ENCODE data around the gene C20orf141. TPM values are rescaled to one million over a fixed set of nuclear protein-coding genes. Genes with fewer than 3 reads are reported as not detected.

Gene C20orf141
- total RNA-seq, 1 donor from 2014 or later = not detected

- peaks cover 8% of the 10 kb centered on the region for H3K4me1 ChIP-seq (ENCODE audit: insufficient read depth, low read length)
- peaks cover 30% of the 10 kb centered on the region for H3K27me3 ChIP-seq (ENCODE audit: insufficient read depth, low read length)
These were observed 17.4 kb upstream of the C20orf141 start for GRCh38 chr20:2797136-2797983.

GRCh38 chr20:2798095-2798805, 16.5 kb upstream of the C20orf141 start:
- Histone ChIP-seq H3K9me3 (ENCODE audit: insufficient read depth, low read depth, low read length) (peaks cover 9% of the 10 kb centered on the region), H2AFZ (ENCODE audit: low read depth, low read length) (no peak overlapping the region), H3K4me2 (ENCODE audit: low read length) (no peak overlapping the region), H3K4me1 (ENCODE audit: insufficient read depth, low read length) (peaks cover 8% of the 10 kb centered on the region), H3K9ac (ENCODE audit: low read length) (no peak overlapping the region), H3K36me3 (ENCODE audit: insufficient read depth, low read length) (no peaks in the 10 kb centered on the region), H3K27me3 (ENCODE audit: insufficient read depth, low read length) (peaks cover 30% of the 10 kb centered on the region), H3K27ac (ENCODE audit: low read depth, low read length) (no peak overlapping the region), H3K4me3 (ENCODE audit: insufficient read depth, low read depth, low read length) (no peak overlapping the region), H4K20me1 (ENCODE audit: insufficient read depth, low read length) (no peaks in the 10 kb centered on the region), H3K79me2 (ENCODE audit: insufficient read depth, low read length) (no peaks in the 10 kb centered on the region)
- H3K36me3 Mint-ChIP-seq (ENCODE audit: low read depth, unreplicated experiment) = peaks cover 3% of the 10 kb centered on the region
- peaks cover 46% of the 10 kb centered on the region for H3K27me3 Mint-ChIP-seq (ENCODE audit: low read depth, unreplicated experiment)
- TF ChIP-seq EZH2 (IDR thresholded peaks at IDR 0.05; ENCODE audit: insufficient read depth, low read length) (no peak), CTCF (IDR thresholded peaks at IDR 0.05; ENCODE audit: insufficient read depth, low read depth, low read length) (no peak)
- H3K9me3 Mint-ChIP-seq (ENCODE audit: unreplicated experiment) = peaks cover 15% of the 10 kb centered on the region
- FAIRE-seq (no peak), DNase-seq (ENCODE audit: low read depth) (no peak)
- no peak overlapping the region for H3K27ac Mint-ChIP-seq (ENCODE audit: unreplicated experiment)
- H3K4me3 Mint-ChIP-seq (ENCODE audit: unreplicated experiment) = no peak overlapping the region
- peaks cover 3% of the 10 kb centered on the region for H3K4me1 Mint-ChIP-seq (ENCODE audit: low read depth, unreplicated experiment)

More at GRCh38 chr20:2797136-2797983, 17.4 kb upstream of the C20orf141 start:
- Histone ChIP-seq H3K79me2 (ENCODE audit: insufficient read depth, low read length) (no peaks in the 10 kb centered on the region), H3K4me3 (ENCODE audit: insufficient read depth, low read depth, low read length) (no peak overlapping the region), H3K27ac (ENCODE audit: low read depth, low read length) (no peak overlapping the region), H2AFZ (ENCODE audit: low read depth, low read length) (no peak overlapping the region), H4K20me1 (ENCODE audit: insufficient read depth, low read length) (no peaks in the 10 kb centered on the region), H3K36me3 (ENCODE audit: insufficient read depth, low read length) (no peaks in the 10 kb centered on the region), H3K9ac (ENCODE audit: low read length) (no peak overlapping the region), H3K4me2 (ENCODE audit: low read length) (no peak overlapping the region), H3K9me3 (ENCODE audit: insufficient read depth, low read depth, low read length) (peaks cover 9% of the 10 kb centered on the region)
- Mint-ChIP-seq H3K4me3 (ENCODE audit: unreplicated experiment) (no peak overlapping the region), H3K27me3 (ENCODE audit: low read depth, unreplicated experiment) (peaks cover 46% of the 10 kb centered on the region), H3K9me3 (ENCODE audit: unreplicated experiment) (peaks cover 10% of the 10 kb centered on the region), H3K27ac (ENCODE audit: unreplicated experiment) (no peak overlapping the region), H3K36me3 (ENCODE audit: low read depth, unreplicated experiment) (peaks cover 3% of the 10 kb centered on the region), H3K4me1 (ENCODE audit: low read depth, unreplicated experiment) (peaks cover 3% of the 10 kb centered on the region)
- no peak for TF ChIP-seq CTCF (IDR thresholded peaks at IDR 0.05; ENCODE audit: insufficient read depth, low read depth, low read length)
- TF ChIP-seq EZH2 (IDR thresholded peaks at IDR 0.05; ENCODE audit: insufficient read depth, low read length) = no peak
- FAIRE-seq (no peak), DNase-seq (ENCODE audit: low read depth) (no peak)
